Testis (tissue), 2 donors: ENCODE data around the gene SCLY.

Experiments
- POLR2A ChIP-seq: fragments of 450-650 bp; IDR thresholded peaks from one replicate; pipeline ENCODE4 v1.6.1; 2017; ENCODE audit warnings: antibody characterized with exemption, mild to moderate bottlenecking, moderate library complexity
- TF ChIP-seq, protein P1 (sequence below), 3 experiments: fragments of 450-650 bp in 2 of 3; fragments of 200-600 bp in 1 of 3; sonication (generic) in 1 of 3; IDR thresholded peaks; one replicate each; pipeline ENCODE4 v1.5.1; 2016 to 2019; ENCODE audit warnings: antibody characterized with exemption in 3 of 3, mild to moderate bottlenecking in 2 of 3, moderate library complexity in 1 of 3

GRCh38 chr2:238098901-238099713, 38.3 kb downstream of the SCLY start:
- TF ChIP-seq, protein P1, sequence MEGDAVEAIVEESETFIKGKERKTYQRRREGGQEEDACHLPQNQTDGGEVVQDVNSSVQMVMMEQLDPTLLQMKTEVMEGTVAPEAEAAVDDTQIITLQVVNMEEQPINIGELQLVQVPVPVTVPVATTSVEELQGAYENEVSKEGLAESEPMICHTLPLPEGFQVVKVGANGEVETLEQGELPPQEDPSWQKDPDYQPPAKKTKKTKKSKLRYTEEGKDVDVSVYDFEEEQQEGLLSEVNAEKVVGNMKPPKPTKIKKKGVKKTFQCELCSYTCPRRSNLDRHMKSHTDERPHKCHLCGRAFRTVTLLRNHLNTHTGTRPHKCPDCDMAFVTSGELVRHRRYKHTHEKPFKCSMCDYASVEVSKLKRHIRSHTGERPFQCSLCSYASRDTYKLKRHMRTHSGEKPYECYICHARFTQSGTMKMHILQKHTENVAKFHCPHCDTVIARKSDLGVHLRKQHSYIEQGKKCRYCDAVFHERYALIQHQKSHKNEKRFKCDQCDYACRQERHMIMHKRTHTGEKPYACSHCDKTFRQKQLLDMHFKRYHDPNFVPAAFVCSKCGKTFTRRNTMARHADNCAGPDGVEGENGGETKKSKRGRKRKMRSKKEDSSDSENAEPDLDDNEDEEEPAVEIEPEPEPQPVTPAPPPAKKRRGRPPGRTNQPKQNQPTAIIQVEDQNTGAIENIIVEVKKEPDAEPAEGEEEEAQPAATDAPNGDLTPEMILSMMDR (IDR thresholded peaks at IDR 0.05) = no peak
- no peak for TF ChIP-seq POLR2A
